HFFc6 (cell line): ENCODE measurements around the gene GDF2. TPM values are rescaled to one million over a fixed set of nuclear protein-coding genes. Genes with fewer than 3 reads are reported as not detected.

Experiments
- DNase-seq: peaks from one replicate; pipeline ENCODE4 v3.0.0-alpha.2; 2018
- H3K27ac Mint-ChIP-seq: 2 replicates; pipeline ENCODE4 v1.8.0; 2020; ENCODE audit warnings: mild to moderate bottlenecking, mixed read lengths
- H3K27me3 Mint-ChIP-seq: 2 replicates; pipeline ENCODE4 v1.8.0; 2021; ENCODE audit warnings: mild to moderate bottlenecking, moderate library complexity, mixed read lengths; ENCODE audit not compliant: insufficient read depth
- H3K36me3 Mint-ChIP-seq: 2 replicates; pipeline ENCODE4 v1.8.0; 2021; ENCODE audit warnings: low read depth, mixed read lengths
- H3K4me1 Mint-ChIP-seq: 2 replicates; pipeline ENCODE4 v1.8.0; 2020; ENCODE audit warnings: low read depth, mixed read lengths
- H3K4me3 Mint-ChIP-seq: 2 replicates; pipeline ENCODE4 v1.8.0; 2020; ENCODE audit warnings: mild to moderate bottlenecking, moderate library complexity, mixed read lengths
- H3K9me3 Mint-ChIP-seq: 2 replicates; pipeline ENCODE4 v1.8.0; 2020; ENCODE audit warnings: mild to moderate bottlenecking, mixed read lengths
- total RNA-seq, 6 experiments: library from RNA; stranded (reverse); fragmentation: NEBNext Ultra II Directional; extraction: Animal tissue kit (Norgen Biotek cat#: 25700); gene quantifications; 2 replicates in 1 of 6; 3 replicates in 5 of 6; pipeline ENCODE4 v1.2.3, GENCODE V29; 2021
- TF ChIP-seq, protein P1 (sequence below): fragments of 200-600 bp; sonication (generic); IDR thresholded peaks from 2 replicates; pipeline ENCODE4 v1.5.0; 2021; ENCODE audit warnings: antibody characterized with exemption, mild to moderate bottlenecking

GDF2 gene
- total RNA-seq, 6 experiments from 2014 or later = not detected

GRCh38 chr10:47319784-47320183, 2.5 kb upstream of the GDF2 start:
- DNase-seq = no peak
- peaks cover 42% of the 10 kb centered on the region for H3K27me3 Mint-ChIP-seq
- H3K36me3 Mint-ChIP-seq = no peaks in the 10 kb centered on the region
- H3K9me3 Mint-ChIP-seq = no peaks in the 10 kb centered on the region
- H3K27ac Mint-ChIP-seq = no peak overlapping the region
- H3K4me3 Mint-ChIP-seq = no peak overlapping the region
- TF ChIP-seq, protein P1, sequence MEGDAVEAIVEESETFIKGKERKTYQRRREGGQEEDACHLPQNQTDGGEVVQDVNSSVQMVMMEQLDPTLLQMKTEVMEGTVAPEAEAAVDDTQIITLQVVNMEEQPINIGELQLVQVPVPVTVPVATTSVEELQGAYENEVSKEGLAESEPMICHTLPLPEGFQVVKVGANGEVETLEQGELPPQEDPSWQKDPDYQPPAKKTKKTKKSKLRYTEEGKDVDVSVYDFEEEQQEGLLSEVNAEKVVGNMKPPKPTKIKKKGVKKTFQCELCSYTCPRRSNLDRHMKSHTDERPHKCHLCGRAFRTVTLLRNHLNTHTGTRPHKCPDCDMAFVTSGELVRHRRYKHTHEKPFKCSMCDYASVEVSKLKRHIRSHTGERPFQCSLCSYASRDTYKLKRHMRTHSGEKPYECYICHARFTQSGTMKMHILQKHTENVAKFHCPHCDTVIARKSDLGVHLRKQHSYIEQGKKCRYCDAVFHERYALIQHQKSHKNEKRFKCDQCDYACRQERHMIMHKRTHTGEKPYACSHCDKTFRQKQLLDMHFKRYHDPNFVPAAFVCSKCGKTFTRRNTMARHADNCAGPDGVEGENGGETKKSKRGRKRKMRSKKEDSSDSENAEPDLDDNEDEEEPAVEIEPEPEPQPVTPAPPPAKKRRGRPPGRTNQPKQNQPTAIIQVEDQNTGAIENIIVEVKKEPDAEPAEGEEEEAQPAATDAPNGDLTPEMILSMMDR = no peak
- H3K4me1 Mint-ChIP-seq = no peaks in the 10 kb centered on the region

DNA sequence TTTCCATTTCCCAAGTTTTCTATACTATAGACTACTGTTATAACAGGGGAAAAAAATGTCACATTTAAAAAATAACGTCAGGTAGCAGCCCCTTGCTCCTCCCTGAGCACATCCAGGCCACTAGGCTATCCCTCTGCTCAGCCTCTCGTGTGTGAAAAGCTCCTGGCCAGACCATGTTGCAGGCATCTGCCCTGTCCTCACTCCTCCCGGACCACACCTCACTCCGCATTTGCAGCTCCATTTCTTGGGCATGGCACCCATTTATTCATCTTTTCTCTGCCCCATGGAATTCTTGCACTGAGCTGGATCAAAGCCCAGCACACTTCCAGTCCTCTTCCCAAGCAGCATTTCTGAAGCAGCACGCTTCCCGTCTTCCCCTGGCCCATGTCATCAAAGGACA, 1.4 kb upstream of the GDF2 start:
- Mint-ChIP-seq H3K9me3 (no peaks in the 10 kb centered on the region), H3K4me3 (no peak overlapping the region), H3K36me3 (no peaks in the 10 kb centered on the region), H3K27me3 (peaks cover 46% of the 10 kb centered on the region), H3K27ac (no peak overlapping the region), H3K4me1 (no peaks in the 10 kb centered on the region)
- DNase-seq = no peak
- TF ChIP-seq, protein P1 = no peak

DNA sequence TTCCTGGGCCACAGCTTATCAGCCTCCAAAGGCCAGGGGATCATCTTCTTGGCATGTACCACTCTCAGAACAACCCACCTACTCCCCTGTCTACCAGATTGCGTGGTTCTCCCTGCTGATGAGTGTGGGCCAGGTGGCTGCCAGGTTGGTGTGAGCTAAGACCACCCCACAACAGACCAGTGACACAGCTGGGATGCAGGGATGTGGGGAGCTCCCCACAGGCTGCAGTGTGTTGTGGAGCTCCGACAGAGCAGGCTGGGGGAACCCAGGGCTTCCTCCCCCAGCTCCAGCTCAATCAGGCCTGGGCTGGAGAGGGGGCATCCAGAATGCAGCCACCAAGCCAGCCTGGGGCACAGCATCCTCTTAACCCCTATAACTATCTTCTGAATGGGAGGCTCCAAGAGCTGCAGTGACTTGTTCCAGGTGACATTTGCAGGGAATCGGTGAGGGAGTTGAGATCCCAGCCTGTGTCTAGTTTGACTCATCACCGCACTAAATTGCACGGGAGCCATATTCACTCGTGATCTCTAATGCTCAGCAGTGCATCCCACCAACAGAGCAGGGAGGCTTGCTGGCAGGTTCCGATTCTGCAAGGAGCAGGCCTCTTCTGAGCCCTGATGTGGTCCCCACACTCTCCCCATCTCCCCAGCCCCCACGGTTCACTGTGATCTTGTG, 596 bp upstream of the GDF2 start:
- TF ChIP-seq, protein P1 = no peak
- no peak overlapping the region for H3K27ac Mint-ChIP-seq
- H3K4me3 Mint-ChIP-seq = no peak overlapping the region
- H3K36me3 Mint-ChIP-seq = no peaks in the 10 kb centered on the region
- DNase-seq = no peak
- H3K9me3 Mint-ChIP-seq = no peaks in the 10 kb centered on the region
- H3K4me1 Mint-ChIP-seq = no peaks in the 10 kb centered on the region
- peaks cover 51% of the 10 kb centered on the region for H3K27me3 Mint-ChIP-seq

DNA sequence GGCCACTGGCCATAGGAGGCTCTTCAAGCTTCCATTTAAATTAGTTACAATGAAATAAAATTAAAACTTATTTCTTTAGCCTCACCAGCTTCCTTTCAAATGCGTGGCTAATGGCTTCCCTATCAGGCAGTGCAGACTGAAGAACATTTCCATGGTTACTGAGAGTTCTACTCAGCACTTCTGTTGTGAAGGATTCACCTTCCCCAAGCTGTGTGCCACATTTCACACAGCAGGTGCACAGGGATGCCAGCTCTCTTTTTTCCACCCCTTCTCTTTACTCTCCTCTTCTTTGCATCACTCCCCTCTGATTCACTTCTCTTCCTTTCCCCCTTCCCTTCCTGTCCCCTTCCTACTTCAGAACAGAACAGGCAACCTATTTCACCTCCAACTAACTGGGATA, 833 bp downstream of the GDF2 start:
- H3K4me1 Mint-ChIP-seq = no peaks in the 10 kb centered on the region
- no peak for DNase-seq
- no peak overlapping the region for H3K27ac Mint-ChIP-seq
- peaks cover 42% of the 10 kb centered on the region for H3K27me3 Mint-ChIP-seq
- H3K36me3 Mint-ChIP-seq = no peaks in the 10 kb centered on the region
- TF ChIP-seq, protein P1 = no peak
- H3K4me3 Mint-ChIP-seq = no peak overlapping the region
- H3K9me3 Mint-ChIP-seq = no peaks in the 10 kb centered on the region

DNA sequence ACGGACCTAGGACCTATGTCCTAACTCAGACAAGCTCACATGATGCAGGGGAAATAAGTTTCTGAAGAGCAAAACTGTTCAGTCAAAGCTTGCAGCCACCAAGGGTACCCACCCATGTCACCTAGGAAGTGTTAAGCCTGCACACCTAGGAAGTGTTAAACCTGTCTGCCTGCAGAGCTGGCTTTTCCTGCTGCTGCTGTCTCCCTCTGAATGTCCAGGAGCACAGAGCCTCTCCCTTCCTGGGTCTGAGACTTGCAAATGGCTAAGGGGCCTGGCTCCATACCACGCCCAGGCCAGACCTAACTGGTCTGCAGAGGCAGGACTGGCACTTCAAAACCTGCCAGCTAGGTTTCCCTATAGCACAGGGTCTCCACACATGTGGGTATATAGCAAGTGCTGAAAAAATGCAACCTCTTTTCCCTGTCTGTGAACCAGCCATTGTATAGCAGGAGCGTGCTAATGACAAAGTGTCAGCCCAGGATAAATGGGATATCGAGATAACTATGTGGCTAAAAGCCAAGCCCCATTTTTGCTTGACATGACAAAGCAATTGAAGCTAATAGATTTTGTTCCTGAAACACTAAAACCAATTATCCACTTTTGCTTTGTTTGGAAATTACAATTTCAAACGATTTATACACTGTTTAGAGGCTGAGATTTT, 1.5 kb downstream of the GDF2 start:
- H3K27me3 Mint-ChIP-seq = peaks cover 39% of the 10 kb centered on the region
- H3K9me3 Mint-ChIP-seq = no peaks in the 10 kb centered on the region
- no peaks in the 10 kb centered on the region for H3K4me1 Mint-ChIP-seq
- no peak overlapping the region for H3K4me3 Mint-ChIP-seq
- TF ChIP-seq, protein P1 = no peak
- DNase-seq = no peak
- no peak overlapping the region for H3K27ac Mint-ChIP-seq
- no peaks in the 10 kb centered on the region for H3K36me3 Mint-ChIP-seq
